ENCODE measurements around the gene UBE2V1. TPM values are rescaled to one million over a fixed set of nuclear protein-coding genes. Genes with fewer than 3 reads are reported as not detected.

UBE2V1 gene
- total and polyA plus RNA-seq, 2 of the 13 experiments (the other 11 are each of a cell fraction or from before 2014, with no cell fraction given) = 81.3 to 132 TPM

DNA sequence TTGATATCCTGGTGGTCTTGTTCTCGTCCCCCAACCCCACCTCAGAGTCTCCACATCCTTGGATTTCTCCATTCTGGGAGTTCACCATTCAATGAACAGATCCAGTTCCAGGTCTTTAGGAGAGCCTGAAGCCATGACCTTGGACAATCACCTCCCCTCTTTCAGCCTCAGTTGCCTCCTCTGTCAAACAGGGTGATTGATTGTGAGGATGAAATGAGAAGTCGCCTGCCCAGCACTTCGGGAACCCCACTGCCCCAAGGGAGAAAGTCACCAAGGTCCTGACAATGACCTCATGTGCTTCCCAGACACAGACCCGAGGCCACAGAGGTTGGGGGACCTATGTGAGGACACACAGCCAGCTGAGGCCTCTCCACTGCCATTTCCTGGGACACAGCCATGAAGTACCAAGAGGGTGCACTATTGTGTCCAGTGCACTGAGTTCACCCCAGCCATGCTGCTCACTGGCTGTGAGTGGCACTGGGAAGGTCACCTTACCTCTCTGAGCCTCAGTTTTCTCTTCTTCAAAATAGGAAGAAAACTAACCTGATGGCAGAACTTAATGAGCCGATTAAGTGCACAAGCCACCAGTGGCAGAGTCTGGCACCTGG, 68.5 kb downstream of the UBE2V1 start:
- no peak overlapping the region for H2AFZ ChIP-seq (ENCODE audit: low read length)
- peak overlapping the region in 1 of 3 experiments; percentile 39; a peak in 2 of 6 replicates for H3K4me3 ChIP-seq (replicated peaks in 1 of 3; ENCODE audit: insufficient read depth in 1 of 3, low read depth in 2 of 3, low read length in 3 of 3)
- in situ Hi-C loops (cut with HindIII; ENCODE audit: extremely low pct_ligation_motif_present, low pct_unique_long_range_greater_than_20kb) (no loop called here), intact Hi-C loops (cut with micrococcal nuclease; ENCODE audit: unreplicated experiment) (no loop called here)
- H3K4me1 ChIP-seq (ENCODE audit: insufficient read depth, low read length) = peaks cover 56% of the 10 kb centered on the region
- no peaks in the 10 kb centered on the region for H3K79me2 ChIP-seq (ENCODE audit: insufficient read depth, low read length)
- no peak overlapping the region for H3K27ac ChIP-seq (ENCODE audit: extremely low read length, insufficient read depth, low read length)
- ChIA-PET CTCF (ENCODE audit: low intra/inter-chr PET ratio, low total read pairs) (no interaction called here), POLR2A (no interaction called here)
- H4K20me1 ChIP-seq (ENCODE audit: insufficient read depth, low read length) = no peaks in the 10 kb centered on the region
- no peak for DNase-seq (ENCODE audit: low spot score)
- no peaks in the 10 kb centered on the region for H3K9me3 ChIP-seq (ENCODE audit: low read length)
- no peaks in the 10 kb centered on the region for H3K36me3 ChIP-seq (replicated peaks in 1 of 2; ENCODE audit: control insufficient read depth in 1 of 2, insufficient read depth in 2 of 2, low read length in 2 of 2)
- 32% methylated on average over 5 of the region's 5 CpGs for WGBS (ENCODE audit: low lambda C conversion rate)
- peak; percentile 37 for ATAC-seq
- peak overlapping the region; percentile 60 for H3K4me2 ChIP-seq (ENCODE audit: low read depth, low read length)
- BruUV-seq (replicated peaks) = no TSS peak
- peaks cover 2 to 16% of the 10 kb centered on the region in 2 experiments; a peak in 2 of 5 replicates for H3K27me3 ChIP-seq (ENCODE audit: control insufficient read depth in 1 of 2, insufficient read depth in 2 of 2, low read length in 2 of 2)
- peak overlapping the region; percentile 12; the same call in 1 of the 2 replicates for H3K9ac ChIP-seq (ENCODE audit: insufficient read depth, low read depth, low read length)
- peak; percentile 26 for FAIRE-seq
- TF ChIP-seq JUN (CRISPR knock-in tag; IDR thresholded peaks at IDR 0.05) = no peak
- TF ChIP-seq, protein P1, sequence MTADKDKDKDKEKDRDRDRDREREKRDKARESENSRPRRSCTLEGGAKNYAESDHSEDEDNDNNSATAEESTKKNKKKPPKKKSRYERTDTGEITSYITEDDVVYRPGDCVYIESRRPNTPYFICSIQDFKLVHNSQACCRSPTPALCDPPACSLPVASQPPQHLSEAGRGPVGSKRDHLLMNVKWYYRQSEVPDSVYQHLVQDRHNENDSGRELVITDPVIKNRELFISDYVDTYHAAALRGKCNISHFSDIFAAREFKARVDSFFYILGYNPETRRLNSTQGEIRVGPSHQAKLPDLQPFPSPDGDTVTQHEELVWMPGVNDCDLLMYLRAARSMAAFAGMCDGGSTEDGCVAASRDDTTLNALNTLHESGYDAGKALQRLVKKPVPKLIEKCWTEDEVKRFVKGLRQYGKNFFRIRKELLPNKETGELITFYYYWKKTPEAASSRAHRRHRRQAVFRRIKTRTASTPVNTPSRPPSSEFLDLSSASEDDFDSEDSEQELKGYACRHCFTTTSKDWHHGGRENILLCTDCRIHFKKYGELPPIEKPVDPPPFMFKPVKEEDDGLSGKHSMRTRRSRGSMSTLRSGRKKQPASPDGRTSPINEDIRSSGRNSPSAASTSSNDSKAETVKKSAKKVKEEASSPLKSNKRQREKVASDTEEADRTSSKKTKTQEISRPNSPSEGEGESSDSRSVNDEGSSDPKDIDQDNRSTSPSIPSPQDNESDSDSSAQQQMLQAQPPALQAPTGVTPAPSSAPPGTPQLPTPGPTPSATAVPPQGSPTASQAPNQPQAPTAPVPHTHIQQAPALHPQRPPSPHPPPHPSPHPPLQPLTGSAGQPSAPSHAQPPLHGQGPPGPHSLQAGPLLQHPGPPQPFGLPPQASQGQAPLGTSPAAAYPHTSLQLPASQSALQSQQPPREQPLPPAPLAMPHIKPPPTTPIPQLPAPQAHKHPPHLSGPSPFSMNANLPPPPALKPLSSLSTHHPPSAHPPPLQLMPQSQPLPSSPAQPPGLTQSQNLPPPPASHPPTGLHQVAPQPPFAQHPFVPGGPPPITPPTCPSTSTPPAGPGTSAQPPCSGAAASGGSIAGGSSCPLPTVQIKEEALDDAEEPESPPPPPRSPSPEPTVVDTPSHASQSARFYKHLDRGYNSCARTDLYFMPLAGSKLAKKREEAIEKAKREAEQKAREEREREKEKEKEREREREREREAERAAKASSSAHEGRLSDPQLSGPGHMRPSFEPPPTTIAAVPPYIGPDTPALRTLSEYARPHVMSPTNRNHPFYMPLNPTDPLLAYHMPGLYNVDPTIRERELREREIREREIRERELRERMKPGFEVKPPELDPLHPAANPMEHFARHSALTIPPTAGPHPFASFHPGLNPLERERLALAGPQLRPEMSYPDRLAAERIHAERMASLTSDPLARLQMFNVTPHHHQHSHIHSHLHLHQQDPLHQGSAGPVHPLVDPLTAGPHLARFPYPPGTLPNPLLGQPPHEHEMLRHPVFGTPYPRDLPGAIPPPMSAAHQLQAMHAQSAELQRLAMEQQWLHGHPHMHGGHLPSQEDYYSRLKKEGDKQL (CRISPR knock-in tag; IDR thresholded peaks at IDR 0.05; ENCODE audit: low read depth) = no peak
- TF ChIP-seq, protein P2, sequence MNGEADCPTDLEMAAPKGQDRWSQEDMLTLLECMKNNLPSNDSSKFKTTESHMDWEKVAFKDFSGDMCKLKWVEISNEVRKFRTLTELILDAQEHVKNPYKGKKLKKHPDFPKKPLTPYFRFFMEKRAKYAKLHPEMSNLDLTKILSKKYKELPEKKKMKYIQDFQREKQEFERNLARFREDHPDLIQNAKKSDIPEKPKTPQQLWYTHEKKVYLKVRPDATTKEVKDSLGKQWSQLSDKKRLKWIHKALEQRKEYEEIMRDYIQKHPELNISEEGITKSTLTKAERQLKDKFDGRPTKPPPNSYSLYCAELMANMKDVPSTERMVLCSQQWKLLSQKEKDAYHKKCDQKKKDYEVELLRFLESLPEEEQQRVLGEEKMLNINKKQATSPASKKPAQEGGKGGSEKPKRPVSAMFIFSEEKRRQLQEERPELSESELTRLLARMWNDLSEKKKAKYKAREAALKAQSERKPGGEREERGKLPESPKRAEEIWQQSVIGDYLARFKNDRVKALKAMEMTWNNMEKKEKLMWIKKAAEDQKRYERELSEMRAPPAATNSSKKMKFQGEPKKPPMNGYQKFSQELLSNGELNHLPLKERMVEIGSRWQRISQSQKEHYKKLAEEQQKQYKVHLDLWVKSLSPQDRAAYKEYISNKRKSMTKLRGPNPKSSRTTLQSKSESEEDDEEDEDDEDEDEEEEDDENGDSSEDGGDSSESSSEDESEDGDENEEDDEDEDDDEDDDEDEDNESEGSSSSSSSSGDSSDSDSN (CRISPR knock-in tag; IDR thresholded peaks at IDR 0.05) = peak; percentile 9; the same call in 1 of the 2 replicates
- TF ChIP-seq ELF4 (CRISPR knock-in tag; IDR thresholded peaks at IDR 0.05; ENCODE audit: borderline replicate concordance) = no peak
- TF ChIP-seq, protein P3, sequence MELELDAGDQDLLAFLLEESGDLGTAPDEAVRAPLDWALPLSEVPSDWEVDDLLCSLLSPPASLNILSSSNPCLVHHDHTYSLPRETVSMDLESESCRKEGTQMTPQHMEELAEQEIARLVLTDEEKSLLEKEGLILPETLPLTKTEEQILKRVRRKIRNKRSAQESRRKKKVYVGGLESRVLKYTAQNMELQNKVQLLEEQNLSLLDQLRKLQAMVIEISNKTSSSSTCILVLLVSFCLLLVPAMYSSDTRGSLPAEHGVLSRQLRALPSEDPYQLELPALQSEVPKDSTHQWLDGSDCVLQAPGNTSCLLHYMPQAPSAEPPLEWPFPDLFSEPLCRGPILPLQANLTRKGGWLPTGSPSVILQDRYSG (CRISPR knock-in tag; IDR thresholded peaks at IDR 0.05) = no peak
- TF ChIP-seq, protein P4, sequence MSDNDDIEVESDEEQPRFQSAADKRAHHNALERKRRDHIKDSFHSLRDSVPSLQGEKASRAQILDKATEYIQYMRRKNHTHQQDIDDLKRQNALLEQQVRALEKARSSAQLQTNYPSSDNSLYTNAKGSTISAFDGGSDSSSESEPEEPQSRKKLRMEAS (IDR thresholded peaks at IDR 0.05) = no peak
- TF ChIP-seq, protein P5, sequence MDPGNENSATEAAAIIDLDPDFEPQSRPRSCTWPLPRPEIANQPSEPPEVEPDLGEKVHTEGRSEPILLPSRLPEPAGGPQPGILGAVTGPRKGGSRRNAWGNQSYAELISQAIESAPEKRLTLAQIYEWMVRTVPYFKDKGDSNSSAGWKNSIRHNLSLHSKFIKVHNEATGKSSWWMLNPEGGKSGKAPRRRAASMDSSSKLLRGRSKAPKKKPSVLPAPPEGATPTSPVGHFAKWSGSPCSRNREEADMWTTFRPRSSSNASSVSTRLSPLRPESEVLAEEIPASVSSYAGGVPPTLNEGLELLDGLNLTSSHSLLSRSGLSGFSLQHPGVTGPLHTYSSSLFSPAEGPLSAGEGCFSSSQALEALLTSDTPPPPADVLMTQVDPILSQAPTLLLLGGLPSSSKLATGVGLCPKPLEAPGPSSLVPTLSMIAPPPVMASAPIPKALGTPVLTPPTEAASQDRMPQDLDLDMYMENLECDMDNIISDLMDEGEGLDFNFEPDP (CRISPR knock-in tag; conservative IDR thresholded peaks at IDR 0.05) = no peak
- TF ChIP-seq, protein P6, sequence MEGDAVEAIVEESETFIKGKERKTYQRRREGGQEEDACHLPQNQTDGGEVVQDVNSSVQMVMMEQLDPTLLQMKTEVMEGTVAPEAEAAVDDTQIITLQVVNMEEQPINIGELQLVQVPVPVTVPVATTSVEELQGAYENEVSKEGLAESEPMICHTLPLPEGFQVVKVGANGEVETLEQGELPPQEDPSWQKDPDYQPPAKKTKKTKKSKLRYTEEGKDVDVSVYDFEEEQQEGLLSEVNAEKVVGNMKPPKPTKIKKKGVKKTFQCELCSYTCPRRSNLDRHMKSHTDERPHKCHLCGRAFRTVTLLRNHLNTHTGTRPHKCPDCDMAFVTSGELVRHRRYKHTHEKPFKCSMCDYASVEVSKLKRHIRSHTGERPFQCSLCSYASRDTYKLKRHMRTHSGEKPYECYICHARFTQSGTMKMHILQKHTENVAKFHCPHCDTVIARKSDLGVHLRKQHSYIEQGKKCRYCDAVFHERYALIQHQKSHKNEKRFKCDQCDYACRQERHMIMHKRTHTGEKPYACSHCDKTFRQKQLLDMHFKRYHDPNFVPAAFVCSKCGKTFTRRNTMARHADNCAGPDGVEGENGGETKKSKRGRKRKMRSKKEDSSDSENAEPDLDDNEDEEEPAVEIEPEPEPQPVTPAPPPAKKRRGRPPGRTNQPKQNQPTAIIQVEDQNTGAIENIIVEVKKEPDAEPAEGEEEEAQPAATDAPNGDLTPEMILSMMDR (CRISPR knock-in tag; IDR thresholded peaks at IDR 0.05) = 0 out of 2 replicates have a peak, but pooled peaks have one; percentile 19
- peak; percentile 30; the same call in 1 of the 2 replicates for TF ChIP-seq PHF8 (CRISPR knock-in tag; IDR thresholded peaks at IDR 0.05)
- no peak for TF ChIP-seq ZFY (CRISPR knock-in tag; IDR thresholded peaks at IDR 0.05)
